Psoas muscle (tissue), 8 donors: ENCODE measurements around the gene NPIPB2. TPM values are rescaled to one million over a fixed set of nuclear protein-coding genes. Genes with fewer than 3 reads are reported as not detected.

Experiments used
- ATAC-seq, 4 donors: fragments of 200-7000 bp; cut with Tn5 transposase; one replicate each; pipeline ENCODE4 v1.9.1; 2020; ENCODE audit warnings: moderate library complexity in 3 of 4, mild to moderate bottlenecking in 2 of 4
- DNase-seq, 2 donors: peaks; one replicate each; pipeline ENCODE4 v3.0.0-alpha.2; 2020
- H3K27ac ChIP-seq: fragments of 200-600 bp; one replicate; pipeline ENCODE4 v1.8.0; 2022
- H3K27me3 ChIP-seq, 3 donors: fragments of 200-600 bp in 1 of 3; one replicate each; pipeline versions ENCODE4 v1.6.1 to v1.8.0; 2013 to 2022; ENCODE audit warnings: low read length in 2 of 3, mild to moderate bottlenecking in 2 of 3, moderate library complexity in 1 of 3; ENCODE audit not compliant: insufficient read depth in 3 of 3
- H3K36me3 ChIP-seq, 2 donors: fragments of 200-600 bp in 1 of 2; one replicate each; pipeline versions ENCODE4 v1.6.1 to v1.8.0; 2013 to 2022; ENCODE audit warnings: low read depth in 1 of 2, mild to moderate bottlenecking in 1 of 2, moderate library complexity in 1 of 2; ENCODE audit not compliant: insufficient read depth in 1 of 2
- H3K4me1 ChIP-seq: fragments of 200-600 bp; one replicate; pipeline ENCODE4 v1.8.0; 2022
- H3K4me3 ChIP-seq: fragments of 200-600 bp; one replicate; pipeline ENCODE4 v1.8.0; 2022; ENCODE audit warnings: mild to moderate bottlenecking
- H3K9me3 ChIP-seq: fragments of 200-600 bp; one replicate; pipeline ENCODE4 v1.8.0; 2022
- WGBS, 3 donors: extraction: QIAGEN DNeasy Blood & Tissue Kit; methylation state at CpG; one replicate each; pipeline versions ENCODE4 v1.1.6 to v1.1.7; 2013; 5-methylcytosine and 5-hydroxymethylcytosine counted together
- intact Hi-C, 2 donors: fragments of 100-400 bp; cut with DNase I; formaldehyde crosslinking; loops; one replicate each; pipeline versions ENCODE4 v1.11.0 to v1.14.2; 2022
- polyA plus RNA-seq, 3 donors: library from polyadenylated mRNA; stranded (reverse); fragments of 200-250 nt; gene quantifications; one replicate each; pipeline ENCODE4 v1.2.3, GENCODE V29; 2013
- total RNA-seq, 4 donors: library from RNA; stranded (reverse); fragmentation: NEBNext Ultra II Directional in 2 of 4; extraction: Animal tissue kit (Norgen Biotek cat#: 25700) in 2 of 4; gene quantifications; one replicate each; pipeline versions ENCODE4 v1.2.1 to v1.2.4, GENCODE V29; 2021 to 2023
- TF ChIP-seq, protein P1 (sequence below): fragments of 200-600 bp; IDR thresholded peaks from one replicate; pipeline ENCODE4 v1.8.0; 2022; ENCODE audit warnings: antibody characterized with exemption
- donor health status: healthy with polysubstance abuse.
- donor health status: DM: no; HTN: no; CAD: no; lungs with moderate emphysema.
- donor health status: Bipolar disorder and iron deficiency.
- donor health status: healthy.
- donor health status: DM: yes; HTN: yes; CAD: no.
- donor health status: DM: no; HTN: no; CAD: no.
- donor health status: DM: no; HTN: no; CAD: no.
- donor health status: DM: yes; HTN: yes; CAD: no.

NPIPB2 gene
- total and polyA plus RNA-seq, 7 donors = 1.7 to 5.6 (median 2.7) TPM; not detected in 2

DNA sequence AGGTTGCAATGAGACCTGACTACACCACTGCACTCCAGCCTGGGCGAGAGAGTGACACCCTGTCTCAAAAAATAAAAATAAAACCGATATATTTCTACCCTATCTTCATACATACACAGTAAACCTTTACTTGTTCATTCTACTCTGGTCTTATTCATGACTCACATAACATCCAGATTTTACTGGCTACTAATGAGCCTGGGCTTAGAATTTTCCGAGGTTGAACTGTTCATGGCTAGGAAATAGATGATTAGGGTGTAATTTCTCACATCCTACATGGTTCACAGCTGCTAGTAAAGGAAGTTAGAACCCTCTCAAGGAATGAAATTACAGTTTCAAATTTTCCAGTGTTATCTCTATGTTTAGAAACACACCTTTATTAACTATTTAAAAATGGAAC, 40.8 kb downstream of the NPIPB2 start:
- no peaks in the 10 kb centered on the region for H3K27me3 ChIP-seq
- intact Hi-C loops = loop anchor here in 1 of 2 donors (5.0 kb wide), 1 partner anchor 34 kb away; no protein-coding TSS in a partner anchor
- peaks cover 5% of the 10 kb centered on the region for H3K4me1 ChIP-seq
- no peaks in the 10 kb centered on the region for H3K9me3 ChIP-seq
- no peak for DNase-seq
- TF ChIP-seq, protein P1, sequence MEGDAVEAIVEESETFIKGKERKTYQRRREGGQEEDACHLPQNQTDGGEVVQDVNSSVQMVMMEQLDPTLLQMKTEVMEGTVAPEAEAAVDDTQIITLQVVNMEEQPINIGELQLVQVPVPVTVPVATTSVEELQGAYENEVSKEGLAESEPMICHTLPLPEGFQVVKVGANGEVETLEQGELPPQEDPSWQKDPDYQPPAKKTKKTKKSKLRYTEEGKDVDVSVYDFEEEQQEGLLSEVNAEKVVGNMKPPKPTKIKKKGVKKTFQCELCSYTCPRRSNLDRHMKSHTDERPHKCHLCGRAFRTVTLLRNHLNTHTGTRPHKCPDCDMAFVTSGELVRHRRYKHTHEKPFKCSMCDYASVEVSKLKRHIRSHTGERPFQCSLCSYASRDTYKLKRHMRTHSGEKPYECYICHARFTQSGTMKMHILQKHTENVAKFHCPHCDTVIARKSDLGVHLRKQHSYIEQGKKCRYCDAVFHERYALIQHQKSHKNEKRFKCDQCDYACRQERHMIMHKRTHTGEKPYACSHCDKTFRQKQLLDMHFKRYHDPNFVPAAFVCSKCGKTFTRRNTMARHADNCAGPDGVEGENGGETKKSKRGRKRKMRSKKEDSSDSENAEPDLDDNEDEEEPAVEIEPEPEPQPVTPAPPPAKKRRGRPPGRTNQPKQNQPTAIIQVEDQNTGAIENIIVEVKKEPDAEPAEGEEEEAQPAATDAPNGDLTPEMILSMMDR = no peak
- no peak overlapping the region for H3K27ac ChIP-seq
- peaks cover 0 to 10% of the 10 kb centered on the region in 2 donors for H3K36me3 ChIP-seq
- 42 to 60% (median 60%) methylated on average over 3 of the region's 3 CpGs for WGBS, 3 donors
- H3K4me3 ChIP-seq = no peak overlapping the region
- ATAC-seq = peak in 1 of 4 donors; percentile 31

DNA sequence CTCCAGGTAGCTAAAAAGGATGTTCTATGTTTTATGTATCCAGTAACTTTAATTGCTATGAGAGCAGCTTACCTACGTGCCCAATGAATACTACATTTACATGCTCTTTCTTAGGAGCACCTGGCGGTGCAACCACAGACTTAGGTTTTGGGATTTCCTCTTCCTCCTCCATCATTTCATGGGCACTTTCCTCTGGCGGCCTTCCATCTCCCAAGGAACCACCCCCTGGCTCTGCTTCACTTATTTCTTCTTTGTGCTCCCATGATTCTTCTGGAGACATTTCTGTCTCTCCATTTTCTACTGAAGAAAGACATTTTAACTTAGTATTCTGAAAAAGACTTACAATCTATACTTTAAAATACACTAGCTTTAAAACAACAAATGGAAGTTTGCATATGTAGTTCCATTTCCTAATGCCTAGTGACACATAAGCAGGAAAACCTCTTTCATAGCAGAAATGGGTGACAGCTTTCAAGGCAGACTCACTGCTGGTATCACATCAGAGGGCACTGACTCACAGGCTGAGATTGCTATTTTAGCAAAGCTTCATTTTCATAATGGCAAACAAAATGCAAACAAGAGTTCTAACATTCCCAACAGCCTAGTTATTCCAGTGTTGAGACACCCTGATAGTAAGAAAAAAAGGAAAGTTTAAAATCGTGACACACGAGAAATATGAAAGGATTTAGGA, 45.2 kb downstream of the NPIPB2 start:
- TF ChIP-seq, protein P1 = no peak
- Histone ChIP-seq H3K27me3 (no peaks in the 10 kb centered on the region), H3K4me3 (no peak overlapping the region), H3K36me3 (peaks cover 0 to 50% of the 10 kb centered on the region in 2 donors), H3K4me1 (no peaks in the 10 kb centered on the region), H3K27ac (peak overlapping the region; percentile 38), H3K9me3 (no peaks in the 10 kb centered on the region)
- 77 to 87% (median 82%) methylated on average over 5 of the region's 5 CpGs for WGBS, 3 donors
- peak in 2 of 4 donors; percentile 43 to 52 for ATAC-seq
- DNase-seq = no peak
- intact Hi-C loops = no loop called here

DNA sequence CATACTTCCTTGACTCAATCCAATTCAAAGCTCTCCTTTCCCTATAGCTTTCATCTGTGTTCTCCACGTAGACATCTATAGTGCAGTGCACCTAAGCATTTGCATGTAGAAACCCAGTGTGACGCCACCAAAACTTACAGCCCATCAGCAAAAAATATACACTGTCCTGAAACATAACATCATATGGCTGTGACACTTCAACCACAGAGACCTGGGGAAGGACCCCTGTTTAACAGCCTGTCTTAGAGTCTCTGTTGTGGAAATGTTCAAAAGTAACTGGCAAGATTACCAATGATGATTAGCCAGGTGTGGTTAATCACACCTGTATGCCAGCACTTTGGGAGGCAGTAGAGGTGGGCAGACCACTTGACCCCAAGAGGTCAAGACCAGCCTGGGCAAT, 48.3 kb downstream of the NPIPB2 start:
- DNase-seq (no peak), ATAC-seq (no peak)
- TF ChIP-seq, protein P1 = no peak
- Histone ChIP-seq H3K4me1 (no peaks in the 10 kb centered on the region), H3K27me3 (no peaks in the 10 kb centered on the region), H3K36me3 (peaks cover 0 to 81% of the 10 kb centered on the region in 2 donors), H3K27ac (no peak overlapping the region), H3K9me3 (no peaks in the 10 kb centered on the region), H3K4me3 (no peak overlapping the region)
- intact Hi-C loops = no loop called here
- WGBS, 3 donors = 95 to 98% (median 98%) methylated on average over 2 of the region's 2 CpGs

GRCh38 chr16:11892761-11893160, 49.1 kb downstream of the NPIPB2 start:
- Histone ChIP-seq H3K9me3 (no peaks in the 10 kb centered on the region), H3K4me3 (no peak overlapping the region), H3K4me1 (no peaks in the 10 kb centered on the region), H3K36me3 (peaks cover 0 to 89% of the 10 kb centered on the region in 2 donors), H3K27ac (no peak overlapping the region), H3K27me3 (no peaks in the 10 kb centered on the region)
- ATAC-seq = no peak
- TF ChIP-seq, protein P1 = no peak
- intact Hi-C loops = no loop called here
- WGBS, 3 donors = 74 to 97% (median 96%) methylated on average over 4 of the region's 4 CpGs
- no peak for DNase-seq
